Skin epidermis (tissue), 12 donors: Measurements from ENCODE around the gene CRK.
"Not testable (repeated sequence)": the region's sequence is repeated elsewhere in the genome, so short reads cannot be mapped to it uniquely, and the experiment has no call there.

Experiments
- H3K27ac ChIP-seq, 21 experiments: fragments of 200-600 bp; sonication (generic) in 11 of 21; one replicate each; pipeline ENCODE4 v1.5.0; 2020; ENCODE audit warnings: mild to moderate bottlenecking in 3 of 21, inconsistent platforms in 2 of 21, moderate library complexity in 2 of 21
- H3K4me3 ChIP-seq, 7 experiments: fragments of 200-600 bp; sonication (generic) in 2 of 7; one replicate each; pipeline ENCODE4 v1.5.0; 2020; ENCODE audit warnings: inconsistent platforms in 2 of 7, mild to moderate bottlenecking in 2 of 7, moderate library complexity in 1 of 7

The CRK gene

DNA sequence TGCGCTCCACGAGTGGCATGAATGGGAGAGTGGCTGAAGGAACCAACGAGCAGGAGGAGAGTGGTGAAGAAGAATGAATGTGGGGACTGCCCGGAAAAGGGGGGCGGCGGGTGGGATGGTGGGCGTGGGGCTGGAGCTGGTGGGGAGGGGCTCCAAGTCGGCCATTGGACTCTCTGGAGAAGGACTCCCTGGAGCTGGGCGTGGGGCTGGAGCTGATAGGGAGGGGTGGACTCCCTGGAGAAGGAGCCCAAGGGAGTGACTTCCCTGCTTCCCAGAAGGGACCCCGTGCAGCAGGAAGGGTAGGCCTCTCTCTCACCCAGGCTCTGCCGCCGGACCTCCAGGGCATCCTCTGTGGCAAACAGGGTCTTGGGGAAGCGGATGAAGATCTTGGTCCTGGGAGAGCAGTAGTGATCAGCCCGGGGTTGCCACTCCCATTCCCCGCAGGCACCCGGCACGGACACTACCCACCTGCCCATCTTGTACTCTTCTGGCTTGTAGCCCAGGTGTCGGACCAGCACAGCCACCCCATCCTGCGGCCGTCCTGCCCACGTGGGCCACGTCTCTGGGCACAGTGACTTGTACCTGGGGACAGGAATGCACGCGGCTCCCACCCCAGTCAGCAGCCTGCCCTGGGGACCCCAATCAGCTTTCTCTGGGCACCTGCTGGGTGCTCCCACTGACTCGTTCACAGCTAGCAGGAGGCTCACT is 14.9 kb upstream of the CRK start:
- H3K27ac ChIP-seq: no peak overlapping the region
- H3K4me3 ChIP-seq: no peak overlapping the region

DNA sequence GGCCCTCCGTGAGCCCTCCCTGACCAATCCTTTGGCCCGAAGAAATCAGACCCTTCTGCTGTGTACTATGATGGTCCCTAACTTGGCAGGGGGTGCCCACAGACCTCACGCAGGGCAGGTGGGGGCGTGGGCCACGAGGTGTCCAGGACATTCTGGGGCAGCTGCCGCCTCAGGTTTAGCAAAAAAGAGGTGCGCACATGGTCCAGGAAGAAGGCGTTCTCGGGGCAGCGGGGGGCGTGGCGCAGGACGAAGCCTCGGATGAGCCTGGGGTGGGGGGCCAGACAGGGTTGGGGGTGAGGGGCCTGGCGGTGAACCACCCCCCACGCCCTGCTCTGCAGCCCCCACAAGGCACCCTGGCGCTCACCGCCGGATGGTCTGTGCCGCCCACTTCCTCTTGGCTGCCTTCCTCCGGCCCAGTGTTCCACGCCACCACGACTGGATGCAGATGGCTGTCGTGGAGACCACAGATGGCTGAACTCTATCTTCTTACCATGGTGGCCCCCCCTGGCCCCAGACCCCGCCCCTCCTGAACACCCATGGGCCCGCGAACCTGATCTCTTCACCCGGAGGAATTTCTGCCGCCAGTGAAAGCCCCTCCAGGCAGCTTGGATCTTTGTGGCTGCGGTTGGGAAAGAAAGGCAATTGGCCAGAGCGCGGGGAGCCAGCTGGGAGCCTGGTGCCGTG is 14.2 kb upstream of the CRK start:
- Histone ChIP-seq H3K27ac (no peak overlapping the region), H3K4me3 (no peak overlapping the region)

DNA sequence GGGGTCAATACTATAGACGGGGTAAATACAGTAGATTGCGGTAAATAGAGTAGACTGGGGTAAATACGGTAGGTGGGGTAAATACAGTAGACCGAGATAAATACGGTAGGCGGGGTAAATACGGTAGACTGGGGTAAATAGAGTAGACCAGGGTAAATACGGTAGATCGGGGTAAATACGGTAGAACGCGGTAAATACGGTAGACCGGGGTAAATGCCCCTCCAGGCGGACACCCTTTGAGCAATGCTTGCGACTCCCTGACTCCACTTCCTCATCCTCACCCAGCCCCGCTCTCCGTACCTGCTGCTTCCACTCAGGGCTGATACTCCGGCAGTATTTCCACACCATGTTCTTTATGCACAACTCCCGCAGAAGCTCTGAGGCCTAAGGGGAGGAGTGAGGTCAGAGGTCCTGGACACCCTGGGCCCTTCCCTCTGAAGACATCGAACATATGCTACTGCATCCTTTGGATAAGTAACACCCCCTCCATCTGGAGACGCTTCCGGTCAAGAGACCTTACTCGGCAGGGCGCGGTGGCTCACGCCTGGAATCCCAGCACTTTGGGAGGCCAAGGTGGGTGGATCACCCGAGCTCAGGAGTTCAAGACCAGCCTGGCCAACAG is 13.3 kb upstream of the CRK start:
- no peak overlapping the region for H3K27ac ChIP-seq
- H3K4me3 ChIP-seq: no peak overlapping the region

DNA sequence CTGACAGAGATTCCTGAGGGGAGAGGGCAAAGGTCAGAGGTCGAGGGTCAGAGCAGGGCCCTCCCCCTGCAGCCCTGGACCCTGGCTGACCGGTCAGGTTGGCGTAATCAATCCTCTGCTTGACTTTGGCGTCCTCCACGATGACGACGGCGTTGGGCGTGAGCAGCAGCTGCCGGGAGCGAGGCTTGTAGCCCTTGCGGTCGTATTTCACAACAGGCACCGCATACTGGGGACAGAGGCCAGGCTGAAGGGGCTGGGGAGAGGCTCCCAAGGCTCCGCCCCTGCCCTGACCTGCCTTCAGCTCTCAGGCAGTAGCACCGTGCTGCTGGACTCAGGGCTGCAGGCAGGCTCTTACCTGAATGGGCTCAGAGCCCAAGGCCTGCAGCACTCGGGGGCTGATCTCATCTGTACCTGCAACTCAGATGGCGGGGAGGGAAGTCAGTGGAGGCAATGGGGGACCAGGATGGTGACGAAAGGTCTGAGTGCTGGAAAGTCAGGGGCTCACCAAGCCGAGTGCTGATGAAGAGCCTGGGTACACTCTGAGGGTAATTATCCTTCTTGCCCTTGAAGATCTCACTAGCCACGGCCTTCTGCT is 12.0 kb upstream of the CRK start:
- Histone ChIP-seq H3K4me3 (no peak overlapping the region), H3K27ac (no peak overlapping the region)

DNA sequence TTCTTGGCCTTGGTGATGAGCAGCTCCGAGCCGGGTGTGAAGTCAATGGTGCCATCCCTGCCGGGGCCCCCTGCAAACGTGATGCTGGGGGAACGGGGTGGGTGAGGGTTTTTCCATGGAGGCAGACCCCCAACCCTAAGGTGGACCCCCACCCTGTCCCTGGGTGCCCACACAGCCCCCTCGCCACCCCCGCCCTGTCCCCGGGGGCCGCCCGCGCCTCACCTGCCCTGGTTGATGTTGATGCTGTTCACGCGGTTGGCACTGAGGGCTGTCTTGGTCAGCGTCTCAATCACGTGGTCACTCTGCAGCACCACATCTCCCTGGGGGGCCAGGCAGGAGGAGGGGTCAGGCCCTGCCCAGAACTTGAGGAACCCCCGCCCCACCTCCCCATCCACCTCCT is 11.2 kb upstream of the CRK start:
- Histone ChIP-seq H3K4me3 (no peak overlapping the region), H3K27ac (no peak overlapping the region)

DNA sequence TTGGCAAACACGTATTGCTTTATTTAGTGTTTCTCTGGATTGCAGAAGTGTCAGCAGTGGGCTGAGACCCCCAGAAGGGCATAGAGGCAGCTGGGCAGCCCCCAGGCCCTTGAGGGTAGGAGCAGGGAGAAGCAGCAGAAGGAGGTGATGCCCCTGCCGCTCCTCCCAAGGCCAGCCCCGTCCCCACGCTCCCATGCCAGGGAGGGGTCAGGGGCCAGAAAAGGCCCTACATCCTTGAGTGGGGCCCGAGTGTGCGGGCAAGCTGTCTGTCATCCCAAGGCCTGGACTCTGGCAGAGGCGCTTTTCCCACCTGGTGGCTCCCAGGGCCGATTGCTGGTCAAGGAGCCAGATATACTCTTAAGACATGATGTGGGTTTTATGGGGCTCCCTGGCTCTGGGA is 8.2 kb upstream of the CRK start:
- H3K4me3 ChIP-seq: no peak overlapping the region
- no peak overlapping the region for H3K27ac ChIP-seq

DNA sequence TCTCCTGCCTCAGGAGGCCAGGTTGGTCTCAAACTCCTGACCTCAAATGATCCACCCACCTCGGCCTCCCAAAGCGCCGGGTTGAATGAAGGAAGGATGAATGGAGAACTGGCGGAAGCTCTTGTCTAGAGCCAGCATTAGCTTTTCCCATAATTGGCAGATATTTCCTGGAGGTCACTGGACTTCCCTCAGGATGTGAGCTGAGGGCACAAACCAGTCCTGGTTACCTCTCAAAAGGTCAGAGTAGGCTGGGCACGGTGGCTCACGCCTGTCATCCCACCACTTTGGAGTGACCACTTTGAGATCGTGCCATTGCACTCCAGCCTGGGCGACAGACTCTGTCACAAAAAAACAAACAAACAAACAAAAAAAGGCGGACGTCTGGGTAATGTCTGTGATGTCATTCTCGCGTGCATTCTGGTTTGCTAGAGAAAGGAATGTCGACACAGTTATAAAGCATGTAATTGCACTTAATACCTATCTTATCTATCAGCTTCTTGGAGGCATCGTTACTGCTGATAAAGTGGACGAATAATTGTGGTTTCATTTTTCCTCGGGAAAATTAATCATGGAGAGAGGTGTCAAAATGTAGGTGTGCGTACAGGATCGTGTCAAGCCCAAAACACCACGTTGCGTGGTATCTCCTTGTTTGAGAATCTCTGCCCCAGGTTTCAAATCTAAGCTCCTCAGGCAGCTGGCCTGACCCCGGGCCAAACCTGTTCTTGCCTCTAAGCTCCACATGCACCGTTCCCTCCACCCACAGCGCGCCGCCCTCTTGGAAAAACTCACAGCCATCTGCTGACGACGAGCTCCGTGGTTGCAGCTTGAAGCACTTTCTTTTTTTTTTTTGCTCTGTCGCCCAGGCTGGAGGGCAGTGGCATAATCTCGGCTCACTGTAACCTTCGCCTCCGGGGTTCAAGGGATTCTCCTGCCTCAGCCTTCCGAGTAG is 6.4 kb upstream of the CRK start:
- H3K4me3 ChIP-seq: no peak overlapping the region
- peak overlapping the region in 7 of 21 experiments; percentile 1 to 65 (median 11) for H3K27ac ChIP-seq

DNA sequence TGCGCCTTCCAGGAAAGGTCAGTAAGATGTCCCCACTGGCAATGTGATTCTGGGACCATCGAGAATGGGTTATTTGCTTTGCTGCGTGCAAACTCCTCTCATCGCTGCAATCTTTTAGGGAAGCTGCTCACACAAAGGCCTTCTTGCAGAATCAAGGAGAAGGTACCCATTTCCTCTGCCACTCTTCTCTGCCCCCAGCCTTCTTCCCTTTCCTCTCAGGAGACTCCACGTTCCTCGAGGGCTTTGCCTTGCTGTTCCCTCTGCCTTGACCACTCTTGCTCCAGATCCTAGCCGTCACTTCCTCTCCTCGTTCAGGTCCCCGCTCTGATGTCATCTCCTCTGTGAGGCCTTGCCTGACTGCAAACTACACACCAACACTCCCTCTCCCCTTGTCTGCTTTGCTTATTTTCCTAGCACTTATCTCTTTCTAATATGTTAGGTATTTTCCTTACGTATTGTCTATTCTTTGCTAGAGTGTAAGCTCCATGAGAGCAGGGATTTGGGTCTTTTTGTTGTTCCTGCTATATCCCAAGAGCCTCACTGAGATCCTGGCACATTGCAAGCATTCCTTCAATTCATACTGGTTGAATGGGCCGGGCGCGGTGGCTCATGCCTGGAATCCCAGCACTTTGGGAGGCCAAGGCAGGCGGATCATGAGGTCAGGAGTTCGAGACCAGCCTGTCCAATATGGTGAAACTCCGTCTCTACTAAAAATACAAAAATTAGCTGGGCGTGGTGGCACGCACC is 5.3 kb upstream of the CRK start:
- no peak overlapping the region for H3K27ac ChIP-seq
- H3K4me3 ChIP-seq: no peak overlapping the region

DNA sequence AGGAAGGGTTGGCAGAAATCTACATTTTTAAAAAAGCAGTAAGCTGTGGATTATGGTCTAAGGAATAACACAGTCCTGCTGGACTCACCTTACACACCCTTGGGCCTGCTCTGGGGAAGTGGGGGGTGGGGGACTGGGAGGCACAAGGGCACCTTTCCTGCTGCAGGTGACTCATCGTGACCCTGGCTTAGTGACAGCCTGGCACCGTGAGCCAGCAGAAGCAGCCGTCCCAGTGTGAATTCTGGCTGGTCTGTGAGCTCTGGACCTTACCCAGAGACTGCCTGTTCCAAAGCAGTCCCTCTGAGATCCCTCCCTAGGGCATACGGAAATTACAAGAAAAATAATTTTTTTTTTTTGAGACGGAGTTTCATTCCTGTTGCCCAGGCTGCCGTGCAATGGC is 4.2 kb upstream of the CRK start:
- Histone ChIP-seq H3K27ac (peak overlapping the region in 5 of 21 experiments; percentile 4 to 47 (median 24)), H3K4me3 (no peak overlapping the region)

DNA sequence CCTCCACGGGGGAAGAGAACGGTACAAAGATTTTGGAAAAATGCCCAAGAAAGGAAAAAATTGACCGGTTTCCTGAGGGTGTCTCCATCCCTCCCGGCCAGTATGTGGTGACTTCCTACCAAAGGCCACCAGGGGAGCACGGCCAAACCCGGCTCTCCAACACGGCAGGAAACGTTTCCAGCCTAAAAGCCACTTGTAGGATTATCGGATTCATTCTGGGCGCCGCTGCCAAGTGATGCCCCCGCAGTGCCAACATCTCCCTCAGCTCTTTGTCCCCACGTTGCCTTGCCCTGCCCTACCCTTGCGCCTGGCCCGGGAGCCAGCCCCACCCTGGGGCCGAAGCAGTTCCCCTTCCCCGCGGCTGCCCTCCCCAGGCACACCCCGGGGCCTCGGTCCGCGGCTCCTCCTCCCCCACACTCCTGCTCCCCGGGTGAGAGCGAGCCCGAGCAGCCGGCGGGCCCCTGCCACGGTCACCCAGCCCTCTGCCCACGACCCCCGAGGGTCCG is 688 bp downstream of the CRK start:
- Histone ChIP-seq H3K27ac (peak overlapping the region; percentile 82 to 99 (median 96)), H3K4me3 (peak overlapping the region; percentile 67 to 100 (median 93))

DNA sequence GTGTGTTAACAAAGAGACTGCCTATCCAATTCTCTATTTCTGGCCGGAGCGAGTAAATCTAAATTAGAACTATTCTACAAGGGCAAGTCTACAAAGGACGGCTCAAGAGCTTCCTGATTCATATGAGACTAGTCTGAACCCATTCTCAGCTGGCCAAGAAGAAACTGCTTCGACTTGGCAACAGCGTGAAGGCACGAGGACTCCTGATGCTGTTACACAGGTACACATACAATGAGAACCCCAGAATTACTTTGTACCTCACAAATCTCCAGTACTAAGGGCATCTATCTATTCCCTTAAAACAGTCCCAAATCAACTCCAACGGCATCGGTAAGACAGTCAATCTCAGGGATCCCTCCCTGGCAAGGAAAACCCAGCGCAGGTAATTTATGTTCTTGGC is 1.5 kb downstream of the CRK start:
- H3K27ac ChIP-seq: peak overlapping the region in 16 of 21 experiments; percentile 82 to 99 (median 96)
- H3K4me3 ChIP-seq: peak overlapping the region; percentile 67 to 100 (median 93)

DNA sequence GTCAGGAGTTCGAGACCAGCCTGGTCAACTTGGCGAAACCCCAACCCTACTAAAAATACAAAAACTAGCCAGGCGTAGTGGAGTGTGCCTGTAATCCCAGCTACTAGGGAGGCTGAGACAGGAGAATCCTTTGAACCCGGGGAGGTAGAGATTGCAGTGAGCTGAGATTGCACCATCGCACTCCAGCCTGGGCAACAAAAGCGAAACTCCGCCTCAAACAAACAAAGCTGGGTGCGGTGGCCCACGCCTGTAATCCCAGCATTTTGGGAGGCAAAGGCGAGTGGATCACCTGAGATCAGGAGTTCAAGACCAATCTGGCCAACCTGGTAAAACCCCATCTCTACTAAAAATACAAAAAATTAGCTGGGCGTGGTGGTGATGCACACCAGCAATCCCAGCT is 2.3 kb downstream of the CRK start:
- not testable (repeated sequence) for H3K27ac ChIP-seq, H3K4me3 ChIP-seq

DNA sequence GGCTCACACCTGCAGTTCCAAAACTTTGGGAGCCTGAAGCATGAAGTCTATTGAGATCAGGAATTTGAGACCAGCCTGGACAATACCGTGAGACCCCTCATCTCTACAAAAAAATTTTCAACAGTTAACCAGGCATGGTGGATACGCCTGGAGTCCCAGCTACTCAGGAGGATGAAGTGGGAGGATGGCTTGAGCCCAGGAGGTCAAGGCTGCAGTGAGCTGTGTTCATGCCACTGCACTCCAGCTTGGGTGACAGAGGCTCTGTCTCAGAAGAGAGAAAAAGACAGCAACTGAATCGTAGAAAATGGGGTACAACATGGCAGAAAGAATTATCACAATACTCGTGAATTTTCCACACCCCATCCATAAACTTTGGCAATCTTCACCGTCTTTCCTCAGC is 3.2 kb downstream of the CRK start:
- Histone ChIP-seq H3K27ac (peak overlapping the region in 1 of 21 experiments; percentile 28), H3K4me3 (no peak overlapping the region)

DNA sequence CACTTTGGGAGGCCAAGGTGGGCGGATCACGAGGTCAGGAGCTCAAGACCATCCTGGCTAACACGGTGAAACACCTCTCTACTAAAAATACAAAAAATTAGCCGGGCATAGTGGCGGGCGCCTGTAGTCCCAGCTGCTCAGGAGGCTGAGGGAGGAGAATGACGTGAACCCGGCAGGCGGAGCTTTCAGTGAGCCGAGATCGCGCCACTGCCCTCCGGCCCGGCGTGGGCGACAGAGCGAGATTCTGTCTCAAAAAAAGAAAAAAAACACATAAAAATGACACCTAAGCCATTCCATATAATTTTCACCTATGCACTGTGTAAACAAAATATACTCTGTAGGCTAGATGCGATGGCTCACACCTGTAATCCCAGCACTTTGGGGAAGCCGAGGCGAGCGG is 5.8 kb downstream of the CRK start:
- not testable (repeated sequence) for H3K4me3 ChIP-seq, H3K27ac ChIP-seq

DNA sequence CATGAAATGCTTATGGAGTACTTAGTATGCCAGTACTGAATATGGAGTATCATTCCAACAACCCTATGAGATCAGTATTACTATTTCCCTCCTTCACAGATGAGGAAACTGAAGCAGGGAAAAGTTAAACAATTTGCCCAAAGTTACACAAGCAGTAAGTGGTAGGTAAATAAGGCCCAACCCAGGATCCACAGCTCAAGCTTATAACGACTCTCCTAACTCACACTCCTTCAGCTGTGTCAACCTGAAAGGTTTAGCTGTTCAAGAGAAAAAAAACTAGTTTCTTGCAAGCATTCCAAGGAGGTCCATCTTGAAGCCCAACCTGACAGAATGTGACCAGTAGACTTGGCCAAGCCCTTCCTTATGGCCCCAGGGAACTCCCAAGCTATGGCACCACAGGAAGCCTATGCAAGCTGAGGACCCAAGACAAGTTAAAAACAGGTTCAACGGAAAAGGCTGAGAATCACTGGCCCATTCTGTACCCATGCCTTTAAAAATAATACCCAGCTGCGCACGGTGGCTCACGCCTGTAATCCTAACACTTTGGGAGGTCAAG is 6.5 kb downstream of the CRK start:
- no peak overlapping the region for H3K27ac ChIP-seq
- H3K4me3 ChIP-seq: no peak overlapping the region

DNA sequence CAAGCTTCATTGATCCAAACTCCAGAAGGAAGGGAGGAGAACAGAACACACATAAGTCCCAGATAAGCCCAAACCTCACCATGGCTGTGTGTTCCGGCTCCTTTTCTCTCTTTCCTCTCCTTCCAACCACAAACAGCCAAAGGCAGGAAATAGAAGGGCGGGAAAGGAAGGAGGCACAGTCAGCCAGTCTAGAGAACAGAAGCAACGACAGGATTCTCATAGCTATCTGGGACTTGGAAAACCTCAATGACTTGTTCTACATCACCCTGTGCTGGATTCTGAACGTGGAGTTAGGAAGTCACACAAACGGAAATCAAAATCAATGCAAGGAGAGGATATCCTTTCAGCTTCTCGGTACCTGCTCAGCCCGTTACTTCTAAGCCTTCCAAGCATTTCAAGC is 9.0 kb downstream of the CRK start:
- H3K27ac ChIP-seq: peak overlapping the region in 4 of 21 experiments; percentile 5 to 30 (median 20)
- H3K4me3 ChIP-seq: no peak overlapping the region

DNA sequence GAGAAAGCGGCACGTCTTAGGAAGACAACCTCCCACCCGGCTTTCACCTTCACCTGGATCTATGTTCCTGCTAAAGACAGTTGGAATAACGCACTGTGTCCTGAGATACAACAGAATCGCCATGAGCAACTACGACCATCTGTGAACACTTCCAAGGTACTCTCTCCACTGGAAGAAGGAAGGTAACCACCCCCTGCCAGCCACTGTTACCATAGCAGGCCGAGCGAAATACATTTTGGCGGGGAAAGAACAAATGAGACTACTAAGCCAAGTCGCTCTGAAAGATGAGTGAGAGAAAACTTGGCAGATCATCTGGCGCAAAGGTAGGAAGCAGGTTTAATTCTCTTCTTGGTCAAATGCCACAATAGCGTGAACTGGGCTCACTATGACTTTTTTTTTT is 9.8 kb downstream of the CRK start:
- Histone ChIP-seq H3K4me3 (no peak overlapping the region), H3K27ac (peak overlapping the region in 1 of 21 experiments; percentile 28)

DNA sequence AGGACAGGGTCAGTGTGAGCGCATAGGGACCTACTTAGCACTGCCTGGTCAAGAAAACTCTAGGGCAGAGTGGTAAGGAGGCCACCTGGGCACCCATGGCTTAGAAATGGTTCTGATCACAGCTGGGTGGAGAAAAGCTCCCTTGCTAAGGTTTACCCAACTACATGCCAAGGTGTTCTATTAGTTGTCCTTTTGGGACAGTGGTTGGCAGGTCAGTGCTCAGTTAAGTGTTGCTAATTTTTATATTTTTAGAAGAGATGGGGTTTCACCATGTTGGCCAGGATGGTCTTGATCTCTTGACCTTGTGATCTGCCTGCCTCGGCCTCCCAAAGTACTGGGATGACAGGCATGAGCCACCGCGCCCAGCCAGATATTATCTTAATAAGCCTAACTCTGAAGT is 10.3 kb downstream of the CRK start:
- H3K27ac ChIP-seq, H3K4me3 ChIP-seq: not testable (repeated sequence)
